ENCODE data around the gene MAP3K8.
"Not testable (repeated sequence)": the region's sequence is repeated elsewhere in the genome, so short reads cannot be mapped to it uniquely, and the experiment has no call there.

MAP3K8 gene

GRCh38 chr10:30423655-30424275, 10.2 kb upstream of the MAP3K8 start:
- DNase-seq: not testable (repeated sequence)

GRCh38 chr10:30425336-30426075, 8.5 kb upstream of the MAP3K8 start:
- DNase-seq: no peak

GRCh38 chr10:30430544-30431298, 3.3 kb upstream of the MAP3K8 start:
- no peak for DNase-seq

- no peak for DNase-seq
These were observed 2.5 kb upstream of the MAP3K8 start for GRCh38 chr10:30431435-30431911.

- no peak for DNase-seq
These were observed 1.2 kb upstream of the MAP3K8 start for GRCh38 chr10:30432622-30433305.

GRCh38 chr10:30433306-30433729, 666 bp upstream of the MAP3K8 start:
- DNase-seq: no peak

GRCh38 chr10:30434273-30435072, 489 bp downstream of the MAP3K8 start:
- DNase-seq: no peak

- DNase-seq: no peak
These were observed 1.1 kb downstream of the MAP3K8 start for GRCh38 chr10:30435073-30435422.

- not testable (repeated sequence) for DNase-seq
These were observed 1.6 kb downstream of the MAP3K8 start for GRCh38 chr10:30435499-30436167.

GRCh38 chr10:30436191-30436611, 2.2 kb downstream of the MAP3K8 start:
- DNase-seq: no peak

- DNase-seq: no peak
These were observed 2.7 kb downstream of the MAP3K8 start for GRCh38 chr10:30436671-30437030.

GRCh38 chr10:30437031-30437841, 3.3 kb downstream of the MAP3K8 start:
- DNase-seq: no peak

GRCh38 chr10:30438021-30438850, 4.3 kb downstream of the MAP3K8 start:
- DNase-seq: no peak

GRCh38 chr10:30439931-30440330, 5.9 kb downstream of the MAP3K8 start:
- no peak for DNase-seq

- no peak for DNase-seq
These were observed 8.1 kb downstream of the MAP3K8 start for GRCh38 chr10:30442019-30442606.

GRCh38 chr10:30443049-30443448, 9.1 kb downstream of the MAP3K8 start:
- DNase-seq: no peak

- no peak for DNase-seq
These were observed 11.7 kb downstream of the MAP3K8 start for GRCh38 chr10:30445711-30446110.

GRCh38 chr10:30447125-30447799, 13.3 kb downstream of the MAP3K8 start:
- no peak for DNase-seq

GRCh38 chr10:30448092-30448491, 14.1 kb downstream of the MAP3K8 start:
- no peak for DNase-seq

Data from SHP77 treated with DMSO at 0.1 percent for 48 hours (cell line).